IPS DF 19.7 (cell line): ENCODE measurements around the gene LRP2.
"Not testable (repeated sequence)": the region's sequence is repeated elsewhere in the genome, so short reads cannot be mapped to it uniquely, and the experiment has no call there.

ENCODE experiments used
- DNase-seq: peaks from one replicate; pipeline ENCODE4 v3.0.0-alpha.2; 2013; ENCODE audit warnings: low read depth, low spot score

Gene LRP2

DNA sequence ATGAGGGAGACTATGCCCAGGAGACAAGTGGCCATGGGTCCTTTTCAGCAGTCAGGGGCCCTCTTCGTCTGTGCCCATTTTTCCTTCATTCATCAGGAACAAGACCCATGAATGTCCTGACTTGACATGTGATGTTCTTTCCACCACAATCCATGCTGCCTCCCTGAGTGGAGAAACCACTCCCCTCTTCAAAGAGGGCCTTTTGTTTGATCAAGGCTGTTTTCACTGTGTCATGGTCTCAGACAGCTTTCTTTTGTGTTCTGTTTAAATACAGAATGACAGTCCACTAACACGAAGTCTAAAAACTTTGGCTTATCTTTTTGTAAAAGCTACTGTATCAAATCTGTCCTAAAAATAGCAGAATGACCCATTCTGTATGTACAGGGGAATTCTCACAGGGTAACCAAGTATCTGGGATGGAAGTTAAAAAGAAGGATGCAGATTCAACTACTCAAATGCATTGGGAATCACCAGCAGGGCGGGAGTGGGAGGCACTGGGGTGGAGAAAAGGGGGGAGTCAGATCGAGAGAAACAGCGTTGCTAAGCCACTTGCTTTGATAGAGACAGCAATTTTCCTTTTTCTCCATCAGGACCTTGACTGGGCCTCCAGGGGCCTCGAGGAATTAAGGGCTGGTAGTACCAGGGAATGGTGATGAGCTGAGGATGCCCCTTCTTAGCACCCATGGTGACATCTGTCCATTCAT, 13.9 kb downstream of the LRP2 start:
- no peak for DNase-seq

GRCh38 chr2:169345486-169346437, 16.6 kb downstream of the LRP2 start:
- no peak for DNase-seq

GRCh38 chr2:169344736-169345485, 17.4 kb downstream of the LRP2 start:
- DNase-seq: no peak

GRCh38 chr2:169343202-169343601, 19.1 kb downstream of the LRP2 start:
- DNase-seq: no peak

DNA sequence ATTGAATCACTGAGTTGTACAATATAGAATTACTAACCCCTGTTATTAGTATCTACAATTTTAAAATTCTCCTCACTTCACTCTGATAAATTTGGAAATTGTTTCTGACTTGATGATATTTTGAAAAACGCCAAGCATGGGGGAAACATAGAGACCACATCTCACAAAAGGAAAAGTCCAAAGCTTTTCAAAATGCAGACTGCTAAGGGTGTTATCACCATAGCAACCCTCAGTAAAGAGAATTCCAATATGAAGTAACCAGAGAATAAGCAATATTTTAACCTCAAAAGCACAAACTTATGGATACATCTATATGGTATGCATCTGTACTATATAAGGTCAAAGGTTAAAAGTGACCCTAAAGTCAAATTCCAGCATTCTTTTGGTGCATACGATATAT, 22.7 kb downstream of the LRP2 start:
- DNase-seq: no peak

GRCh38 chr2:169336695-169337094, 25.6 kb downstream of the LRP2 start:
- DNase-seq: no peak

DNA sequence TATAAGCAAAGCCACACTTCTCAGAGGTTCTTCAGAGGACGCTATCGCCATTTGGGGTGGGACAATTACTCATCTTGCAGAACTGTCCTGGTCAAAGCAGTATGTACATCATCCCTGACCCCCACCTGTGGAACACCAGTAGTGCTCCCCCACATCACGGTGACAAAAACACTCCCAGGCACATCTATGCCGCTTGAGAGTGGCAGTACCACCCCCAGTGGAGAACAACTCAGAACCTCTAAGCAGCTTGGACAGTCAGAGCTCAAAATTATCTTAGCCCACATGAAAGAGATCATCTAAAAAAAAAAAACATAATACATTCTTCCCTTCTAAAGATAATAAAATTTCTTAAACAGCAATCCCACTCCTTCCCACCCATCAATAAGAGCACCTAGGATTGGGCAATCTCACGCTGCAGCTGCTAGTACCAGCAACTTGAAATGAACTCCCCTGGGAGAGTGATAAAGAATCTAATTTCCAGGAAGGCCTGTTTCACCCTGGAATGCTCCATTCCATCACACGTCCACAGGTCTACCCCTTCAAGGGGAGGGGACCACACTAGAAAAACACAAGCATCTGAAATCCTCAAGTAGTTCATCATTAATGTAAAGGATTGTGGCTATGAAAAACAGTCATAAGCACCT, 31.7 kb downstream of the LRP2 start:
- DNase-seq: no peak

DNA sequence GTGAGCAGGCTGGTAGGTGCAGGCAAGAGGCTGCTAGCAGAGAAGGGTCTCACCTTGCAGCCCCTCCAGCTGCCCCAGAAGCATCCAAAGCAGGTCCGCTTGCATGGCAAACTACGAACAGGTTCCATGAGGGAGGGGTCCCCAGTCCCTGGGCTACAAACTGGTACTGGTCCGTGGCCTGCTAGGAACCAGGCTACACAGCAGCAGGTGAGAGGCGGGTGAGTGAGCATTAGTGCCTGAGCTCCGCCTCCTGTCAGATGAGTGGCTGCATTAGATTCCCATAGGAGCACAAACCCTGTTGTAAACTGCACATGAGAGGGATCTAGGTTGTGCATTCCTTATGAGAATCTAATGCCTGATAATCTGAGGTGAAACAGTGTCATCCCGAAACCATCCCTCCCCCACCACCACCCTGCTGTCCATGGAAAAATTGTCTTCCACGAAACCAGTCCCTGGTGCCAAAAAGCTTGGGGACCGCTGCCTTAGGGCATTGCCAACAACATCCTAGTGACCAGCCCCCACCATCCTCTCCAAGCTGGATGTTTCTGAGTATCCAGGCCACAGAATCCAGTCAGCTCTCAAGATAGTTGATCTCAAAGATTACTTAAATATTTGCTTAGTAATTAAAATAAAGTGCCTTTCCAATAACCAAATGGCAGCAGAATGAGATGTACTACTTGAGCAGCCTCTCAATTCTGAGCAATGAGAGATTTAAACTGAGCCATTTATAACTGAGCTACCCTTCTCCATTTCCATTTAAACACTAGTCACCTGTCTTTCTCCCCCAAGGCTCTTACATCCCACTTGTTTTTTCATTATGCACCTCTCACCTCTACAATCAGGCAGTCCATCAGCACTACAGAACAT, 32.4 kb downstream of the LRP2 start:
- no peak for DNase-seq

DNA sequence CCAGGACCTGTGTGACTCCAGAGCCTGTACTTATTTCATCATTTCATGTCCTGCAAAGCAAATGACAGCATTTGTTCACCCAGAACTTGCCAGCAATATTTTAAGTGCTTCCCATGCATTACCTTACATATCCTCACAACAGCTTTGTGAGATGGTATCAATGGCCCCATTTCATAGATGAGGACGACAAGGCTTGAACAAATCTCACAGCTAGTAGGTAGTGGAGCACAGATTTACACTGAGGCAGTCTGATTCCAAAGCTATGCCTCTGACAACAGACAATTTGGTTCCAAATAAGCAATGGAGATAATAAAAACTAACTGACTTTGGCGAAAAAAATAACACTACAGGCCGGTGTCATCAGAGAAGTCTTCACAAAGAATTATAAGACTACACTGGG, 33.5 kb downstream of the LRP2 start:
- no peak for DNase-seq

DNA sequence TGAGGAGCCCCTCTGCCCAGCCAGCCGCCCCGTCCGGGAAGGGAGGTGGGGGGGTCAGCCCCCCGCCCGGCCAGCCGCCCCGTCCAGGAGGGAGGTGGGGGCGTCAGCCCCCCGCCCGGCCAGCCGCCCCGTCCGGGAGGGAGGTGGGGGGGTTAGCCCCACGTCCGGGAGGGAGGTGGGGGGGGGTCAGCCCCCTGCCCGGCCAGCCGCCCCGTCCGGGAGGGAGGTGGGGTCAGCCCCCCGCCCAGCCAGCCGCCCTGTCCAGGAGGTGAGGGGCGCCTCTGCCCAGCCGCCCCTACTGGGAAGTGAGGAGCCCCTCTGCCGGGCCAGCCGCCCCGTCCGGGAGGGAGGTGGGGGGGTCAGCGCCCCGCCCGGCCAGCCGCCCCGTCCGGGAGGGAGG, 34.5 kb downstream of the LRP2 start:
- DNase-seq: not testable (repeated sequence)

DNA sequence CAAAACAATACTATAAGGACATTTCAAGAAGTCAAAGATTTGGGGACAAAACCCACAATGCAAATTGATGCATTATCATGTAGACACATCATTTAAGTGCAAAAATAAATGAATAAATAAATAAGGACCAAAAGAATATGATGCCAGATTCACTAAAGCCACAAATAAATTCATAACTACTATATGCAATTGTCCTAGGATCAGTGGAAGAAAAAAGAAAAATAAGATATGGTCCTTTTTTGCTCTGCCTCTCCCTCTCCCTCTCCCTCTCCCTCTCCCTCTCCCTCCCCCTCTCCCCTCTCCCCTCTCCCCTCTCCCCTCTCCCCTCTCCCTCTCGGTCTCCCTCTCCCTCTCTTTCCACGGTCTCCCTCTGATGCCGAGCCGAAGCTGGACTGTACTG, 36.4 kb downstream of the LRP2 start:
- DNase-seq: not testable (repeated sequence)

- no peak for DNase-seq
Measured at GRCh38 chr2:169324581-169325260, 37.6 kb downstream of the LRP2 start.

- no peak for DNase-seq
Measured at GRCh38 chr2:169323841-169324240, 38.5 kb downstream of the LRP2 start.

DNA sequence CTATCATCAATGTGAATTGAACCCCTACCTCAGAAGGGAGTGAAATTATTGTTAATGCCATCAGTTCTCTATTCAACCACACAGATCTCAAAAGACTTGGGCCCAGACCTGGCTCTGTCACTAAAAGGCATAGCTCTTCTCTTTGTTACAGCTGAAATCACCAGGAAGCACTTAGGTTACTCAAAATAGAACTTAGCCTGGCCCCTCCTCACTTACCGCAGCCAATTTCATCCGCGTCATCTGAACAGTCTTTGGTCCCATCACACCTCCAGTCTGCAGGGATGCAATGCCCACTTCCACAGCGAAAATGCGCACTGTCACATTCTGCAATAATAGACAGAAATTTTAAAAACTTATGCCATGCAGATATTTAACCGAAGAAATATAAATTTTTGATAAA, 41.8 kb downstream of the LRP2 start:
- DNase-seq: no peak

GRCh38 chr2:169315357-169315756, 47.0 kb downstream of the LRP2 start:
- DNase-seq: no peak

- DNase-seq: not testable (repeated sequence)
Measured at GRCh38 chr2:169308349-169308748, 54.0 kb downstream of the LRP2 start.

GRCh38 chr2:169304689-169305088, 57.6 kb downstream of the LRP2 start:
- DNase-seq: not testable (repeated sequence)

DNA sequence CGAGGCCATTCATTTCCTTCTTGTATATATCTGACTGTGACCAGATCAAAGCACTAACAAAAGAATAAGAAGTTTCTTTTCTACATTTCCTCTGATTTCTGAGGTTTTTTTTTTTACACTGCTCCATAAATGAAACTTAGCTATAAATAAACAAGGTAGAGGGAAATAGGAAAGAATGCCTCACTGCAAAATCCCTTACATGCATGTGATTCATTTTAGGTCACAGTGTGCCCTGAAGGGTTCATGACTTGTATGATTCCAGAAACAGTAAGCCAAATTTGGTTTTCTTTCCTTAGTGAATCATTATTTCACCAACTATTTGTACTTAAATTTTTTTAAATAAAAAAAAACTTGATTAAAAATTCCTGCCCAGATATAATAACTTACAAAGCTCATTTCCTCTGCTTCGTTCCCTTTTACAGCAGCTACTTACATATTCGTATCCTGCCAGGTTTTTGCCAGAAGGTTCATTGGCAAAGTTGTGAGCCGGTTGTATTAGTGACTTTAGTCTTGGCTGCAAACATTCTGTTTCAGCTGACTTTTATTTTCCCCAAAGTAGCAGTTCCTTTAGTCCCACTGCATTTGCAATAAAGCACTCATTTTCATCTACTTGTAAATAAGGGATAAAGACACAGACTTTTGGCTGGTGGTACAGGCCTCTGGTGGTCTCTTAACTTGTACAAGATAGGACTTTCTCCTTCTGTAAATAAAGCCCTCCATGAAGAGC, 58.6 kb downstream of the LRP2 start:
- DNase-seq: no peak

GRCh38 chr2:169302364-169302763, 60.0 kb downstream of the LRP2 start:
- no peak for DNase-seq
